C1 segment of cervical spinal cord (tissue), 14 donors: ENCODE data around the gene RIMBP2.

Experiments used
- DNase-seq, 14 donors: peaks; one replicate each; lab custom pipeline; 2025; lab: John Stamatoyannopoulos, UW

The RIMBP2 gene

GRCh38 chr12:130485291-130486145 is 230.6 kb downstream of the RIMBP2 start:
- DNase-seq: no peak

- DNase-seq: no peak
These were observed 231.9 kb downstream of the RIMBP2 start for GRCh38 chr12:130484221-130484620.

GRCh38 chr12:130483616-130484180 is 232.4 kb downstream of the RIMBP2 start:
- no peak for DNase-seq

- no peak for DNase-seq
These were observed 233.7 kb downstream of the RIMBP2 start for GRCh38 chr12:130482448-130482847.

GRCh38 chr12:130481392-130481879 is 234.7 kb downstream of the RIMBP2 start:
- no peak for DNase-seq

GRCh38 chr12:130480887-130481286 is 235.2 kb downstream of the RIMBP2 start:
- no peak for DNase-seq

- no peak for DNase-seq
These were observed 235.9 kb downstream of the RIMBP2 start for GRCh38 chr12:130480231-130480630.

GRCh38 chr12:130479401-130480125 is 236.5 kb downstream of the RIMBP2 start:
- no peak for DNase-seq

GRCh38 chr12:130478786-130479185 is 237.3 kb downstream of the RIMBP2 start:
- no peak for DNase-seq

- no peak for DNase-seq
These were observed 238.4 kb downstream of the RIMBP2 start for GRCh38 chr12:130477701-130478100.

GRCh38 chr12:130477266-130477665 is 238.8 kb downstream of the RIMBP2 start:
- no peak for DNase-seq

- no peak for DNase-seq
These were observed 239.5 kb downstream of the RIMBP2 start for GRCh38 chr12:130476451-130477135.

- peak in 6 of 14 donors; percentile 5 to 73 (median 18) for DNase-seq
These were observed 241.4 kb downstream of the RIMBP2 start for GRCh38 chr12:130474599-130475269.

GRCh38 chr12:130473266-130473665 is 242.8 kb downstream of the RIMBP2 start:
- peak in 3 of 14 donors; percentile 6 to 17 (median 13) for DNase-seq

GRCh38 chr12:130470969-130471368 is 245.1 kb downstream of the RIMBP2 start:
- no peak for DNase-seq

GRCh38 chr12:130469552-130469951 is 246.5 kb downstream of the RIMBP2 start:
- DNase-seq: no peak

GRCh38 chr12:130468700-130469245 is 247.3 kb downstream of the RIMBP2 start:
- no peak for DNase-seq

- DNase-seq: no peak
These were observed 247.9 kb downstream of the RIMBP2 start for GRCh38 chr12:130468186-130468585.

GRCh38 chr12:130465626-130466025 is 250.5 kb downstream of the RIMBP2 start:
- DNase-seq: no peak

- no peak for DNase-seq
These were observed 251.1 kb downstream of the RIMBP2 start for GRCh38 chr12:130465046-130465445.
